Measurements from ENCODE around the gene SETD1A.
A peak's percentile ranks its signal among the peaks of the same experiment; 100 is the strongest.
"Not testable (repeated sequence)": the region's sequence is repeated elsewhere in the genome, so short reads cannot be mapped to it uniquely, and the experiment has no call there.

The SETD1A gene

DNA sequence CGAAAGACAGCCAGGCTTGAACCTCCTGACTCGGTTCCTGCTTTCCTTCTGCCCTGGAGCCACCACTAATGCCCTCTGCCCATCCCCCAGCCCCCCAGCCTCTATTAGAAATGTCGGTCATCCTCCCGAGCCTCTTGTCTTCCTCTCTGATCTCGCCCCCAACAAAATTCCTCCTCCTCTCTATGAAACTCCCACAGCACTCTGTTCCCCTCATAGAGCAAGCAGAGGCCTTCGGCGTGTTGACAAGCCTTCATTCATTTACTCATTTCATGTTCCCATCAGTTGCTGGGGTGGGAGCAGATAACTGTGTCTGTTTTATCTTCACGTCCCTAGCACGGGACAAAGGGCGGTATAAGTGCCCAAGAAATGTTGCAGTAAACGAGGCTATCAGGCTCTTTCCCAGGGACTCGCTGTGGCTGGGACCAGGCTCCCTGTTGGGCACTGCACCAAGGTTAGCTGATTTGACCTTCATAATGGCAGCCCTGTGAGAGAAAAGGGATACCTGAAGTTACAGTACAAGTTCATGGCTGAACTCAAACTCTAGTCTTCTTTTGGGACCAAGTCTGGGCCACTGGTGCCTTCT, 26.4 kb upstream of the SETD1A start:
- H3K27me3 Mint-ChIP-seq (ENCODE audit: low read depth), result no peaks in the 10 kb centered on the region
- H3K9me3 Mint-ChIP-seq, result no peaks in the 10 kb centered on the region
- H3K36me3 Mint-ChIP-seq (ENCODE audit: low read depth), result peaks cover 36% of the 10 kb centered on the region
- no peak overlapping the region for H3K27ac Mint-ChIP-seq
- TF ChIP-seq, protein P1, sequence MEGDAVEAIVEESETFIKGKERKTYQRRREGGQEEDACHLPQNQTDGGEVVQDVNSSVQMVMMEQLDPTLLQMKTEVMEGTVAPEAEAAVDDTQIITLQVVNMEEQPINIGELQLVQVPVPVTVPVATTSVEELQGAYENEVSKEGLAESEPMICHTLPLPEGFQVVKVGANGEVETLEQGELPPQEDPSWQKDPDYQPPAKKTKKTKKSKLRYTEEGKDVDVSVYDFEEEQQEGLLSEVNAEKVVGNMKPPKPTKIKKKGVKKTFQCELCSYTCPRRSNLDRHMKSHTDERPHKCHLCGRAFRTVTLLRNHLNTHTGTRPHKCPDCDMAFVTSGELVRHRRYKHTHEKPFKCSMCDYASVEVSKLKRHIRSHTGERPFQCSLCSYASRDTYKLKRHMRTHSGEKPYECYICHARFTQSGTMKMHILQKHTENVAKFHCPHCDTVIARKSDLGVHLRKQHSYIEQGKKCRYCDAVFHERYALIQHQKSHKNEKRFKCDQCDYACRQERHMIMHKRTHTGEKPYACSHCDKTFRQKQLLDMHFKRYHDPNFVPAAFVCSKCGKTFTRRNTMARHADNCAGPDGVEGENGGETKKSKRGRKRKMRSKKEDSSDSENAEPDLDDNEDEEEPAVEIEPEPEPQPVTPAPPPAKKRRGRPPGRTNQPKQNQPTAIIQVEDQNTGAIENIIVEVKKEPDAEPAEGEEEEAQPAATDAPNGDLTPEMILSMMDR (IDR thresholded peaks at IDR 0.05; ENCODE audit: unreplicated experiment in 3 of 3), result no peak
- H3K4me3 Mint-ChIP-seq, result no peak overlapping the region
- H3K4me1 Mint-ChIP-seq, result peaks cover 9% of the 10 kb centered on the region

DNA sequence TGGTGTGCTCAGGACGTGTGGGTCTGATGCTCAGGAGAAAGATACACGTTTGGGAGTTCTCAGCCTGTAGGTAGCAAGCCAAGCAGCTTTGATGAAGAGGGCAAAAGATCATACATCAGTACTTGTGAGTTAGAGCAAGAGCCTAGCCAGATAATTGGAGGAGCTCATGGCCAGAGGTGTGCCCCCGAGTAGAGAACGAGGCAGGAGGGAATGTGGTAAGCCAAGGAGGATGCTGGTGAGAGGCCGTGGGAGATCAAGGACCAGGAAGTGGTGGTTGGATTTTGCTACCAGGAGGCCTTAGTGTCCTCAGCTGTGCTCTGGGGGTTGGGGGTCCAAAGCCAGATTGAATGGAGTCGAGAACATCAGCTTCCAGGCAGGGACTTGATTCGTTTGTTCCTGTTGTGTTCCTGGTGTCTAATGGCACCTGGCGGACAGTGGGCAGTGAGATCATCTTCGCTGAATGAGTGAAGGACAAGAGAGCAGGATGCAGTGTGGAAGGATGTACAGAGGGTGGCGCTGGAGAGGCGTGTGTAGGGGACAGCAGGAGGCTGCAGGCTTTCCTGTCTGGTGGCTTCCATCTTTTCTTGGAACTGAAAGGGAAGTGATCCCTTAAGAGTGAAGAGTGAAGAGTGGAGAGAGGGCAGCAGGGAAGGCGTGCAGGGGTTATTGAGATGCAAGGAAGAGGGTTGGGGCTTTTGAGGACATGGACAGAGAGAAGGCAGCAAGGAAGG, 22.6 kb upstream of the SETD1A start:
- TF ChIP-seq, protein P1 (IDR thresholded peaks at IDR 0.05; ENCODE audit: unreplicated experiment in 3 of 3), result peak; percentile 28 to 39 (median 35)
- H3K27ac Mint-ChIP-seq, result no peak overlapping the region
- no peak overlapping the region for H3K4me3 Mint-ChIP-seq
- H3K36me3 Mint-ChIP-seq (ENCODE audit: low read depth), result peaks cover 53% of the 10 kb centered on the region
- H3K4me1 Mint-ChIP-seq, result no peaks in the 10 kb centered on the region
- no peaks in the 10 kb centered on the region for H3K27me3 Mint-ChIP-seq (ENCODE audit: low read depth)
- H3K9me3 Mint-ChIP-seq, result no peaks in the 10 kb centered on the region

DNA sequence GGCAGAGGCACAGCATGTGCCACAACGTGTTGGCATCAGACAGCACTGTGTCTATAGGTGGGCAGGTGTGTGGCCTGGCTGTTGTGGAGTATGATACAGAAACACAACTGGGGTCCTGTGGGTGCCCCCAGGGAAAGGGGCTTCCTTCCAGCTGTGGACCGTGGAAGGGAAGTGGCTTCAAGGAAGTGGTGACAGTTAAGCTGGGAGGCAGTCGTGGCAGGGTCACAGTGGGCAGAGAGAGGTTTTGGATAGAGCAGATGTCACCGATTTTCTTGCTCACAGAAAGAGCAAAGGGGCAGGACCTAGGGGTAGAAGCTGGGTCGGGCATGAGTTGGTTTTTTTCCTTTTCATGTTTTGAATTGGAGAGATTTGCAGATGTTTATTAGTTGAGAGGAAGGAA, 19.9 kb upstream of the SETD1A start:
- Mint-ChIP-seq H3K27ac (no peak overlapping the region), H3K36me3 (ENCODE audit: low read depth) (peaks cover 60% of the 10 kb centered on the region), H3K27me3 (ENCODE audit: low read depth) (no peaks in the 10 kb centered on the region), H3K4me1 (no peaks in the 10 kb centered on the region), H3K9me3 (no peaks in the 10 kb centered on the region), H3K4me3 (no peak overlapping the region)
- TF ChIP-seq, protein P1 (IDR thresholded peaks at IDR 0.05; ENCODE audit: unreplicated experiment in 3 of 3), result no peak

DNA sequence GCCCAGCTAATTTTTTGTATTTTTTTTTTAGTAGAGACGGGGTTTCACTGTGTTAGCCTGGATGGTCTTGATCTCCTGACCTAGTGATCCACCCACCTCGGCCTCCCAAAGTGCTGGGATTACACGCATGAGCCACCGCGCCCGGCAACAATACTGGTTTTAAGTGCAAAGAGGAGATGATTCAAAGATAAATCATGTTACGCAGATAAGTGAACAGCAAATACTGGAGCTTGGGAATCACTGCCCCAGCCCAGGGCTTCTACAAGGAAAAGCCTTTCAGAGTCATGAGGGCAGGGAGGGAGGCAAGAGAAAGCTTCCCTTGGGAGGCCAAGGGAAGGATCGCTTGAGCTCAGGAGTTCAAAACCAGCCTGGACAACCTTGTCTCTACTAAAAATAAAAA, 18.0 kb upstream of the SETD1A start:
- peak overlapping the region in 1 of 3 experiments; percentile 37 for H3K27ac Mint-ChIP-seq
- not testable (repeated sequence) for H3K4me3 Mint-ChIP-seq; H3K4me1 Mint-ChIP-seq; H3K9me3 Mint-ChIP-seq; H3K27me3 Mint-ChIP-seq (ENCODE audit: low read depth)
- peaks cover 73% of the 10 kb centered on the region for H3K36me3 Mint-ChIP-seq (ENCODE audit: low read depth)

DNA sequence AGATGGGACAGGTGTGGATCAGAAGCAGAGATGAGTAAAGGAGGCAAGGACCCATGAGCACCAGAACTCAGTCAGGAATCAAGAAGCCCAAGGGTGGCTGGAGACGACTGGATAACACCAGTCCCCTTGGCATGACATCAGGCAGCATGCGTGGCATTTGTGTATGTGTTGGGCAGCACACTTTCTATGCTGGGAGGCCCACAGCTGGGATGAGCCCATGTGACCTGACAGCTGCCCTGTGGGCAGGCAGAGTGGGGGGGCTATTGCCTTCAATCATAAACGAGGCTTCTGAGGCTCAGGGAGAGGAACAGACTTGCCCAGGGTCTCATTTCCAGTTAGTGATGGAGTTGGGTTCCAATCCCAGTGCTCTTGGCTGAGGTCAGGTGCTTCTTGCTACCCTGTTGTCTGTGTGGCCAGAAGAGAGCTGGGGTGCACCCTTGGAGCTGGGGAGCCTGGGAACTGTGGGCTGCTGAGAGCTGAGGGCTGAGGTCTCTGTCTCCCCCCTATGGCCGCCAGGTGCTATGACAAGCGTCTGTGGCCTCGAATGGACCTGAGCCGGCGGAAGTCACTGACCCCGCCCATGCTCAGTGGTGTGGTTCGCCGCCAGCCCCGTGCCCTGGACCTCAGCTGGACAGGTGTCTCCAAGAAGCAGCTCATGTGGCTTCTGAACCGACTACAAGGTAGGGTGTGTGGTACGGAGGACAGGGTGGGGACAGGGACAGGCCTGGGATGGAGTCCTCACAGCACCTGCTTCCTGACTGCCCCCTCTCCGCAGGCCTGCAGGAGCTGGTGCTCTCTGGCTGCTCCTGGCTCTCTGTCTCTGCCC, 15.7 kb upstream of the SETD1A start:
- H3K9me3 Mint-ChIP-seq, result no peaks in the 10 kb centered on the region
- no peaks in the 10 kb centered on the region for H3K27me3 Mint-ChIP-seq (ENCODE audit: low read depth)
- TF ChIP-seq, protein P1 (IDR thresholded peaks at IDR 0.05; ENCODE audit: unreplicated experiment in 3 of 3), result peak; percentile 70 to 76 (median 73)
- peaks cover 72% of the 10 kb centered on the region for H3K36me3 Mint-ChIP-seq (ENCODE audit: low read depth)
- peak overlapping the region in 1 of 3 experiments; percentile 41 for H3K27ac Mint-ChIP-seq
- no peak overlapping the region for H3K4me3 Mint-ChIP-seq
- H3K4me1 Mint-ChIP-seq, result peaks cover 4% of the 10 kb centered on the region

DNA sequence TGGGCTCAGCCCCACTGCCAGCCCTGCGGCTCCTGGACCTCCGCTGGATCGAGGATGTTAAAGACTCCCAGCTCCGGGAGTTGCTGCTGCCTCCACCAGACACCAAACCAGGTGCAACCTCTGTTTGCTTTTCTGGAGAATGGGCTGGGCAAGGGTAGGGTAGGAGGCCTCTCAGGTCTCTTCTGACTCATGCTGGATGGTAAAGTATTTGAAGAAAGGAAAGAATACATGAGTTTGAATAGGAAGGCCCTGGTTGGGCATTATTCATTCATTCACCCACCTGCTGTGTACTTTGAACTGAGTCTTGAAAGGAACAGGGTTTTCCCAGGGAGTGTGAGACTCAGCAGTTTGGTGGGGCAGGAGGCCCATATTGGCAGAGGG, 15.1 kb upstream of the SETD1A start:
- H3K36me3 Mint-ChIP-seq (ENCODE audit: low read depth), result peaks cover 66% of the 10 kb centered on the region
- TF ChIP-seq, protein P1 (IDR thresholded peaks at IDR 0.05; ENCODE audit: unreplicated experiment in 3 of 3), result no peak
- H3K27me3 Mint-ChIP-seq (ENCODE audit: low read depth), result no peaks in the 10 kb centered on the region
- H3K27ac Mint-ChIP-seq, result peak overlapping the region in 1 of 3 experiments; percentile 37
- H3K9me3 Mint-ChIP-seq, result no peaks in the 10 kb centered on the region
- peaks cover 4% of the 10 kb centered on the region for H3K4me1 Mint-ChIP-seq
- H3K4me3 Mint-ChIP-seq, result no peak overlapping the region

All from nephron (organoid).